Caco-2 (cell line): ENCODE measurements around the gene MAPT. TPM values are rescaled to one million over a fixed set of nuclear protein-coding genes. Genes with fewer than 3 reads are reported as not detected.
A peak's percentile ranks its signal among the peaks of the same experiment; 100 is the strongest.

Source experiments
- BruUV-seq: library from RNA; stranded (reverse); fragments of 400-500 nt; replicated peaks from 2 replicates; lab custom pipeline; 2021; lab: Mats Ljungman, UMichigan
- CTCF ChIA-PET: fragments of 300-600 bp; sonication (Branson Sonifier 250); formaldehyde crosslinking; loops from one replicate; lab custom pipeline; 2022; ENCODE audit warnings: antibody characterized with exemption; lab: Charles Lee
- POLR2A ChIA-PET: fragments of 300-600 bp; sonication (Branson Sonifier 250); formaldehyde crosslinking; loops from one replicate; lab custom pipeline; 2022; ENCODE audit warnings: antibody characterized with exemption; lab: Charles Lee
- DNase-seq, 2 experiments: peaks; one replicate each; pipeline versions ENCODE4 v3.0.0 to v3.0.0-alpha.2; 2020 to 2022
- H3K27me3 ChIP-seq: replicated peaks from 2 replicates; pipeline ENCODE4 v1.6.0; 2011; ENCODE audit warnings: low read length; ENCODE audit not compliant: control insufficient read depth, insufficient read depth
- H3K36me3 ChIP-seq: 2 replicates; pipeline ENCODE4 v1.5.1; 2011; ENCODE audit warnings: low read length; ENCODE audit not compliant: control insufficient read depth, insufficient read depth
- H3K4me1 ChIP-seq: fragments of 250-450 bp; sonication (Bioruptor Pico); 2 replicates; pipeline ENCODE4 v1.5.1; 2020; ENCODE audit warnings: mild to moderate bottlenecking
- H3K4me3 ChIP-seq: 2 replicates; pipeline ENCODE4 v1.5.1; 2011; ENCODE audit warnings: low read depth, mild to moderate bottlenecking, control low read depth, low read length
- H3K9me3 ChIP-seq: fragments of 250-450 bp; sonication (Bioruptor Pico); 2 replicates; pipeline ENCODE4 v1.5.1; 2020; ENCODE audit warnings: mild to moderate bottlenecking, moderate library complexity
- H3K27ac Mint-ChIP-seq: one replicate; pipeline ENCODE4 v1.8.0; 2022; ENCODE audit warnings: mixed read lengths; ENCODE audit not compliant: unreplicated experiment
- H3K27me3 Mint-ChIP-seq: one replicate; pipeline ENCODE4 v1.8.0; 2022; ENCODE audit warnings: mixed read lengths; ENCODE audit not compliant: insufficient read depth, unreplicated experiment
- H3K36me3 Mint-ChIP-seq: one replicate; pipeline ENCODE4 v1.8.0; 2022; ENCODE audit warnings: mild to moderate bottlenecking, mixed read lengths; ENCODE audit not compliant: insufficient read depth, unreplicated experiment
- H3K4me1 Mint-ChIP-seq: one replicate; pipeline ENCODE4 v1.8.0; 2022; ENCODE audit warnings: low read depth, mixed read lengths; ENCODE audit not compliant: unreplicated experiment
- H3K4me3 Mint-ChIP-seq: one replicate; pipeline ENCODE4 v1.8.0; 2022; ENCODE audit warnings: mild to moderate bottlenecking, moderate library complexity, mixed read lengths; ENCODE audit not compliant: unreplicated experiment
- H3K9me3 Mint-ChIP-seq: one replicate; pipeline ENCODE4 v1.8.0; 2022; ENCODE audit warnings: mixed read lengths; ENCODE audit not compliant: unreplicated experiment
- CTCF ChIP-seq, 2 experiments: fragments of 200-600 bp in 1 of 2; IDR thresholded peaks; 1 replicate in 1 of 2; 2 replicates in 1 of 2; pipeline versions ENCODE4 v1.5.1 to v1.8.0; 2011 to 2022; ENCODE audit warnings: antibody characterized with exemption in 1 of 2, control low read depth in 1 of 2, inconsistent platforms in 1 of 2, low read depth in 1 of 2, low read length in 1 of 2, mild to moderate bottlenecking in 1 of 2, moderate library complexity in 1 of 2; ENCODE audit not compliant: insufficient read depth in 1 of 2, severe bottlenecking in 1 of 2, unreplicated experiment in 1 of 2
- intact Hi-C: fragments of 100-400 bp; cut with micrococcal nuclease; formaldehyde crosslinking; loops from one replicate; pipeline ENCODE4 v1.10.0; 2022; ENCODE audit not compliant: unreplicated experiment
- total RNA-seq: library from RNA; stranded (reverse); gene quantifications from 2 replicates; pipeline ENCODE4 v1.2.3, GENCODE V29; 2022

Gene MAPT
- total RNA-seq, 1 experiment from 2014 or later: 0.95 TPM

GRCh38 chr17:46059486-46059885 is 165.1 kb downstream of the MAPT start:
- POLR2A ChIA-PET: interaction anchor here (0.5 kb wide), 1 partner anchor 42 kb away, joined by 6 read pairs; no protein-coding TSS in a partner anchor

GRCh38 chr17:46060461-46060860 is 166.1 kb downstream of the MAPT start:
- no peaks in the 10 kb centered on the region for H3K27me3 ChIP-seq
- peaks cover 6% of the 10 kb centered on the region; the same call in 1 of the 2 replicates for H3K4me1 ChIP-seq
- H3K27ac Mint-ChIP-seq: no peak overlapping the region
- POLR2A ChIA-PET: no interaction called here
- no peak for TF ChIP-seq CTCF (IDR thresholded peaks at IDR 0.05; ENCODE audit: insufficient read depth in 1 of 2, low read depth in 1 of 2, low read length in 1 of 2, severe bottlenecking in 1 of 2, unreplicated experiment in 1 of 2)
- peaks cover 76% of the 10 kb centered on the region for H3K36me3 Mint-ChIP-seq
- H3K27me3 Mint-ChIP-seq: no peaks in the 10 kb centered on the region
- H3K4me3 Mint-ChIP-seq: no peak overlapping the region
- CTCF ChIA-PET: no interaction called here
- H3K9me3 Mint-ChIP-seq: no peaks in the 10 kb centered on the region
- peaks cover 25% of the 10 kb centered on the region for H3K4me1 Mint-ChIP-seq
- H3K9me3 ChIP-seq: no peaks in the 10 kb centered on the region
- no peak overlapping the region for H3K4me3 ChIP-seq
- BruUV-seq: no TSS peak
- intact Hi-C loops: no loop called here
- DNase-seq: no peak
- H3K36me3 ChIP-seq: peaks cover 4% of the 10 kb centered on the region

More at GRCh38 chr17:46059486-46059885, 165.1 kb downstream of the MAPT start:
- Mint-ChIP-seq H3K4me1 (peaks cover 21% of the 10 kb centered on the region), H3K36me3 (peaks cover 71% of the 10 kb centered on the region), H3K27ac (no peak overlapping the region), H3K9me3 (no peaks in the 10 kb centered on the region), H3K27me3 (no peaks in the 10 kb centered on the region), H3K4me3 (no peak overlapping the region)
- peaks cover 6% of the 10 kb centered on the region; the same call in 1 of the 2 replicates for H3K4me1 ChIP-seq
- BruUV-seq: no TSS peak
- TF ChIP-seq CTCF (IDR thresholded peaks at IDR 0.05; ENCODE audit: insufficient read depth in 1 of 2, low read depth in 1 of 2, low read length in 1 of 2, severe bottlenecking in 1 of 2, unreplicated experiment in 1 of 2): no peak
- intact Hi-C loops: no loop called here
- no peaks in the 10 kb centered on the region for H3K27me3 ChIP-seq
- H3K9me3 ChIP-seq: no peaks in the 10 kb centered on the region
- H3K4me3 ChIP-seq: no peak overlapping the region
- CTCF ChIA-PET: interaction anchor here (0.6 kb wide), 1 partner anchor 128 kb away, joined by 3 read pairs; no protein-coding TSS in a partner anchor
- no peak for DNase-seq
- peaks cover 4% of the 10 kb centered on the region for H3K36me3 ChIP-seq

GRCh38 chr17:46061435-46061834 is 167.1 kb downstream of the MAPT start:
- ChIA-PET POLR2A (no interaction called here), CTCF (no interaction called here)
- Histone ChIP-seq H3K9me3 (no peaks in the 10 kb centered on the region), H3K4me3 (no peak overlapping the region), H3K4me1 (peaks cover 6% of the 10 kb centered on the region; the same call in 1 of the 2 replicates), H3K36me3 (peaks cover 4% of the 10 kb centered on the region), H3K27me3 (no peaks in the 10 kb centered on the region)
- TF ChIP-seq CTCF (IDR thresholded peaks at IDR 0.05; ENCODE audit: insufficient read depth in 1 of 2, low read depth in 1 of 2, low read length in 1 of 2, severe bottlenecking in 1 of 2, unreplicated experiment in 1 of 2): peak; percentile 12 to 19
- Mint-ChIP-seq H3K4me3 (no peak overlapping the region), H3K27ac (no peak overlapping the region), H3K4me1 (peaks cover 25% of the 10 kb centered on the region), H3K9me3 (no peaks in the 10 kb centered on the region), H3K36me3 (peaks cover 80% of the 10 kb centered on the region), H3K27me3 (no peaks in the 10 kb centered on the region)
- intact Hi-C loops: no loop called here
- BruUV-seq: no TSS peak
- no peak for DNase-seq
